Activated T-cell treated with anti-CD3 and anti-CD28 coated beads for 24 hours (primary cell): ENCODE results near the gene DACT2.
"Not testable (repeated sequence)": the region's sequence is repeated elsewhere in the genome, so short reads cannot be mapped to it uniquely, and the experiment has no call there.

Source experiments
- DNase-seq: peaks from one replicate; pipeline ENCODE4 v3.0.0-alpha.2; 2020; ENCODE audit warnings: low read depth

Gene DACT2

GRCh38 chr6:168326294-168327261, 7.0 kb upstream of the DACT2 start:
- DNase-seq: no peak

GRCh38 chr6:168322966-168323365, 3.4 kb upstream of the DACT2 start:
- no peak for DNase-seq

- no peak for DNase-seq
Observed at GRCh38 chr6:168320634-168321033, 1.1 kb upstream of the DACT2 start.

GRCh38 chr6:168318579-168319278, 848 bp downstream of the DACT2 start:
- no peak for DNase-seq

- DNase-seq: no peak
Observed at GRCh38 chr6:168318090-168318489, 1.5 kb downstream of the DACT2 start.

- DNase-seq: no peak
Observed at GRCh38 chr6:168315596-168315995, 4.0 kb downstream of the DACT2 start.

- DNase-seq: no peak
Observed at GRCh38 chr6:168314948-168315347, 4.6 kb downstream of the DACT2 start.

- no peak for DNase-seq
Observed at GRCh38 chr6:168314021-168314420, 5.6 kb downstream of the DACT2 start.

- no peak for DNase-seq
Observed at GRCh38 chr6:168313431-168314011, 6.1 kb downstream of the DACT2 start.

- DNase-seq: not testable (repeated sequence)
Observed at GRCh38 chr6:168312125-168312507, 7.5 kb downstream of the DACT2 start.

- DNase-seq: no peak
Observed at GRCh38 chr6:168311410-168312124, 8.0 kb downstream of the DACT2 start.

- no peak for DNase-seq
Observed at GRCh38 chr6:168310945-168311344, 8.6 kb downstream of the DACT2 start.

- DNase-seq: no peak
Observed at GRCh38 chr6:168310403-168310802, 9.2 kb downstream of the DACT2 start.

GRCh38 chr6:168309997-168310396, 9.6 kb downstream of the DACT2 start:
- DNase-seq: no peak

GRCh38 chr6:168309183-168309582, 10.4 kb downstream of the DACT2 start:
- DNase-seq: no peak

- no peak for DNase-seq
Observed at GRCh38 chr6:168308390-168309144, 11.0 kb downstream of the DACT2 start.

- no peak for DNase-seq
Observed at GRCh38 chr6:168307695-168308021, 11.9 kb downstream of the DACT2 start.

GRCh38 chr6:168307015-168307694, 12.4 kb downstream of the DACT2 start:
- no peak for DNase-seq

- no peak for DNase-seq
Observed at GRCh38 chr6:168305863-168306262, 13.7 kb downstream of the DACT2 start.

- DNase-seq: no peak
Observed at GRCh38 chr6:168305096-168305749, 14.4 kb downstream of the DACT2 start.

- DNase-seq: no peak
Observed at GRCh38 chr6:168304752-168305015, 14.9 kb downstream of the DACT2 start.
